ENCODE measurements around the gene SCAMP1. TPM values are rescaled to one million over a fixed set of nuclear protein-coding genes. Genes with fewer than 3 reads are reported as not detected.
"Not testable (repeated sequence)": the region's sequence is repeated elsewhere in the genome, so short reads cannot be mapped to it uniquely, and the experiment has no call there.

Gene SCAMP1
- total and polyA plus RNA-seq, 2 of the 13 experiments (the other 11 are each of a cell fraction or from before 2014, with no cell fraction given): 18.2 to 33.7 TPM

- BruUV-seq (replicated peaks): no TSS peak
- TF ChIP-seq SPEN (CRISPR knock-in tag; IDR thresholded peaks at IDR 0.05; ENCODE audit: low read depth): no peak
- Histone ChIP-seq H3K27me3 (ENCODE audit: control insufficient read depth in 1 of 2, insufficient read depth in 2 of 2, low read length in 2 of 2) (no peaks in the 10 kb centered on the region; a peak in 1 of 5 replicates), H2AFZ (ENCODE audit: low read length) (no peak overlapping the region), H3K4me2 (ENCODE audit: low read depth, low read length) (no peak overlapping the region), H3K9me3 (ENCODE audit: low read length) (no peaks in the 10 kb centered on the region), H3K27ac (ENCODE audit: extremely low read length, insufficient read depth, low read length) (no peak overlapping the region), H4K20me1 (ENCODE audit: insufficient read depth, low read length) (no peaks in the 10 kb centered on the region), H3K4me3 (replicated peaks in 1 of 3; ENCODE audit: insufficient read depth in 1 of 3, low read depth in 2 of 3, low read length in 3 of 3) (no peak overlapping the region), H3K79me2 (ENCODE audit: insufficient read depth, low read length) (peaks cover 5% of the 10 kb centered on the region), H3K36me3 (replicated peaks in 1 of 2; ENCODE audit: control insufficient read depth in 1 of 2, insufficient read depth in 2 of 2, low read length in 2 of 2) (no peaks in the 10 kb centered on the region), H3K4me1 (ENCODE audit: insufficient read depth, low read length) (peaks cover 20% of the 10 kb centered on the region), H3K9ac (ENCODE audit: insufficient read depth, low read depth, low read length) (no peak overlapping the region)
- 88% methylated on average over 2 of the region's 2 CpGs for WGBS (ENCODE audit: low lambda C conversion rate)
- no peak for ATAC-seq
- no peak for DNase-seq (ENCODE audit: low spot score)
- no peak for FAIRE-seq
- ChIA-PET CTCF (ENCODE audit: low intra/inter-chr PET ratio, low total read pairs) (no interaction called here), POLR2A (no interaction called here)
- intact Hi-C loops (cut with micrococcal nuclease; ENCODE audit: unreplicated experiment): no loop called here
- in situ Hi-C loops (cut with HindIII; ENCODE audit: extremely low pct_ligation_motif_present, low pct_unique_long_range_greater_than_20kb): no loop called here
Measured at GRCh38 chr5:78355561-78355960, 4.9 kb upstream of the SCAMP1 start.

GRCh38 chr5:78359455-78359830 lies 974 bp upstream of the SCAMP1 start:
- peaks cover 34% of the 10 kb centered on the region for H3K79me2 ChIP-seq (ENCODE audit: insufficient read depth, low read length)
- FAIRE-seq; H3K27me3 ChIP-seq (ENCODE audit: control insufficient read depth in 1 of 2, insufficient read depth in 2 of 2, low read length in 2 of 2); CTCF ChIA-PET (ENCODE audit: low intra/inter-chr PET ratio, low total read pairs); in situ Hi-C loops (cut with HindIII; ENCODE audit: extremely low pct_ligation_motif_present, low pct_unique_long_range_greater_than_20kb); BruUV-seq (replicated peaks); ATAC-seq; H3K9me3 ChIP-seq (ENCODE audit: low read length); intact Hi-C loops (cut with micrococcal nuclease; ENCODE audit: unreplicated experiment); H4K20me1 ChIP-seq (ENCODE audit: insufficient read depth, low read length); DNase-seq (ENCODE audit: low spot score); H2AFZ ChIP-seq (ENCODE audit: low read length); H3K36me3 ChIP-seq (replicated peaks in 1 of 2; ENCODE audit: control insufficient read depth in 1 of 2, insufficient read depth in 2 of 2, low read length in 2 of 2): not testable (repeated sequence)
- peak overlapping the region; percentile 90 for H3K9ac ChIP-seq (ENCODE audit: insufficient read depth, low read depth, low read length)
- peaks cover 32% of the 10 kb centered on the region for H3K4me1 ChIP-seq (ENCODE audit: insufficient read depth, low read length)
- H3K4me3 ChIP-seq (replicated peaks in 1 of 3; ENCODE audit: insufficient read depth in 1 of 3, low read depth in 2 of 3, low read length in 3 of 3): peak overlapping the region; percentile 93 to 99 (median 96)
- H3K4me2 ChIP-seq (ENCODE audit: low read depth, low read length): peak overlapping the region; percentile 91
- POLR2A ChIA-PET: interaction anchor here (0.7 to 1.2 kb wide), 2 partner anchors 13 to 65 kb away, joined by 3 to 4 read pairs; partner anchors contain the start of gene AP3B1
- 80% methylated on average over 19 of the region's 19 CpGs for WGBS (ENCODE audit: low lambda C conversion rate)
- H3K27ac ChIP-seq (ENCODE audit: extremely low read length, insufficient read depth, low read length): peak overlapping the region; percentile 86
- 0 out of 2 replicates have a peak, but pooled peaks have one; percentile 16 for TF ChIP-seq ZNF615 (CRISPR knock-in tag; IDR thresholded peaks at IDR 0.05; ENCODE audit: borderline replicate concordance)
- TF ChIP-seq ZBTB38 (CRISPR knock-in tag; IDR thresholded peaks at IDR 0.05): 0 out of 2 replicates have a peak, but pooled peaks have one; percentile 18

Data from HepG2 (cell line).